ENCODE data around the gene SERGEF. TPM values are rescaled to one million over a fixed set of nuclear protein-coding genes. Genes with fewer than 3 reads are reported as not detected.

SERGEF gene
- total RNA-seq, 4 donors from 2014 or later, result 11.8 to 34.7 (median 24.5) TPM

DNA sequence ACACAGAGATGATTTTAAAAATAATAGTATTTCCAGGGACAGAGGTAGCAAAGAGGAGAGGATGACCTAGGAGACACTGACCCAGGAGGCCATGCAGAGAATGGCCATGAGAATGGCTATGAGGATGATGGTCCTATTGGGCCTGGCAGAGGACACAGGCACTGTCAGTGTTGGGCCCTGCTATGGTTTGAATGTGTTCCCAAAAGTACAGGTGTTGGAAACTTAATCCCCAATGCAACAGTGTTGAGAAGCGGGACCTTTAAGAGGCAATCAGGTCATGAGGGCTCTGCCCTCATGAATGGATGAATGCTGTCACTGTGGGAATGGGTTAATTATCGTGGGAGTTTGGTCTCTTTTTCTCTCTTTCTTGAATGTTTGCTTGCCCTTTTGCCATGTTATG, 216.7 kb downstream of the SERGEF start:
- TF ChIP-seq, protein P1, sequence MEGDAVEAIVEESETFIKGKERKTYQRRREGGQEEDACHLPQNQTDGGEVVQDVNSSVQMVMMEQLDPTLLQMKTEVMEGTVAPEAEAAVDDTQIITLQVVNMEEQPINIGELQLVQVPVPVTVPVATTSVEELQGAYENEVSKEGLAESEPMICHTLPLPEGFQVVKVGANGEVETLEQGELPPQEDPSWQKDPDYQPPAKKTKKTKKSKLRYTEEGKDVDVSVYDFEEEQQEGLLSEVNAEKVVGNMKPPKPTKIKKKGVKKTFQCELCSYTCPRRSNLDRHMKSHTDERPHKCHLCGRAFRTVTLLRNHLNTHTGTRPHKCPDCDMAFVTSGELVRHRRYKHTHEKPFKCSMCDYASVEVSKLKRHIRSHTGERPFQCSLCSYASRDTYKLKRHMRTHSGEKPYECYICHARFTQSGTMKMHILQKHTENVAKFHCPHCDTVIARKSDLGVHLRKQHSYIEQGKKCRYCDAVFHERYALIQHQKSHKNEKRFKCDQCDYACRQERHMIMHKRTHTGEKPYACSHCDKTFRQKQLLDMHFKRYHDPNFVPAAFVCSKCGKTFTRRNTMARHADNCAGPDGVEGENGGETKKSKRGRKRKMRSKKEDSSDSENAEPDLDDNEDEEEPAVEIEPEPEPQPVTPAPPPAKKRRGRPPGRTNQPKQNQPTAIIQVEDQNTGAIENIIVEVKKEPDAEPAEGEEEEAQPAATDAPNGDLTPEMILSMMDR (IDR thresholded peaks at IDR 0.05 in 4 of 5, conservative IDR thresholded peaks at IDR 0.05 in 1 of 5), result no peak
- TF ChIP-seq POLR2A (IDR thresholded peaks at IDR 0.05), result peak in 1 of 2 donors; percentile 20
- H3K27ac ChIP-seq, result peak overlapping the region; percentile 90 to 96 (median 94)
- H3K27me3 ChIP-seq, result no peaks in the 10 kb centered on the region
- H3K36me3 ChIP-seq, result no peaks in the 10 kb centered on the region
- no peaks in the 10 kb centered on the region for H3K9me3 ChIP-seq
- no peak overlapping the region for H3K4me3 ChIP-seq
- in situ Hi-C loops (cut with MboI; ENCODE audit: low sequenced_read_pairs in 4 of 4) (no loop called here), intact Hi-C loops (cut with DNase I; ENCODE audit: low total_unique reads) (loop anchor here (2.0 to 5.0 kb wide), 4 partner anchors 64 to 409 kb away; partner anchors contain the start of genes KCNC1, KCNJ11 and MYOD1)
- DNase-seq, result peak; percentile 33 to 47
- peaks cover 50 to 52% of the 10 kb centered on the region in 2 donors for H3K4me1 ChIP-seq
- ATAC-seq, result peak; percentile 25 to 27

DNA sequence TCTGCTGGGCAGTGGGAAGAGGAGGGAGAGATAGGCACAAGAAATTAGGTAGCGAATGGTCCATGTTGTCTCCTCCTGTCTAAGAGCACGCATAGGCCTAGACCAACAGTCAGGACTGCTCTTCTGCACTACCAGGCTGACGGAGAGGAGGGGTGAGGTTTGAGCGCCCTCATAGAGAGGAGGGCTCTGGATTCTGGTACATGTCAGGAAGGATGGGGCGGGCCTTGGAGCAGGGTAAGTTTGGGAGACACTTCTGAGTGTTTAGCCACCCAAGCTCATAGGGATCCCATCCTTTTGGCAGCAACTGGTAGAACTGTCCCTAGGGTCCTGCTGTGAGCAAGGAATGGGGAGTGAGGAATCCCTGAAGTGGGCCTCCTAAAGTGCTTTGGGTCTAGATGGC, 217.9 kb downstream of the SERGEF start:
- intact Hi-C loops (cut with DNase I; ENCODE audit: low total_unique reads) (loop anchor here (5.0 kb wide), 3 partner anchors 63 to 408 kb away; partner anchors contain the start of genes KCNC1 and KCNJ11), in situ Hi-C loops (cut with MboI; ENCODE audit: low sequenced_read_pairs in 4 of 4) (no loop called here)
- TF ChIP-seq, protein P1 (IDR thresholded peaks at IDR 0.05 in 4 of 5, conservative IDR thresholded peaks at IDR 0.05 in 1 of 5), result no peak
- TF ChIP-seq POLR2A (IDR thresholded peaks at IDR 0.05), result no peak
- H3K4me1 ChIP-seq, result peaks cover 40 to 45% of the 10 kb centered on the region in 2 donors
- H3K9me3 ChIP-seq, result no peaks in the 10 kb centered on the region
- no peak overlapping the region for H3K27ac ChIP-seq
- no peaks in the 10 kb centered on the region for H3K36me3 ChIP-seq
- ATAC-seq (no peak), DNase-seq (no peak)
- no peaks in the 10 kb centered on the region for H3K27me3 ChIP-seq
- H3K4me3 ChIP-seq, result no peak overlapping the region

- ATAC-seq (no peak), DNase-seq (no peak)
- Histone ChIP-seq H3K36me3 (no peaks in the 10 kb centered on the region), H3K4me3 (no peak overlapping the region), H3K27me3 (no peaks in the 10 kb centered on the region), H3K27ac (no peak overlapping the region), H3K9me3 (no peaks in the 10 kb centered on the region), H3K4me1 (peaks cover 29 to 33% of the 10 kb centered on the region in 2 donors)
- intact Hi-C loops (cut with DNase I; ENCODE audit: low total_unique reads) (no loop called here), in situ Hi-C loops (cut with MboI; ENCODE audit: low sequenced_read_pairs in 4 of 4) (no loop called here)
- no peak for TF ChIP-seq POLR2A (IDR thresholded peaks at IDR 0.05)
Observed at GRCh38 chr11:17793642-17794170, 219.1 kb downstream of the SERGEF start.

DNA sequence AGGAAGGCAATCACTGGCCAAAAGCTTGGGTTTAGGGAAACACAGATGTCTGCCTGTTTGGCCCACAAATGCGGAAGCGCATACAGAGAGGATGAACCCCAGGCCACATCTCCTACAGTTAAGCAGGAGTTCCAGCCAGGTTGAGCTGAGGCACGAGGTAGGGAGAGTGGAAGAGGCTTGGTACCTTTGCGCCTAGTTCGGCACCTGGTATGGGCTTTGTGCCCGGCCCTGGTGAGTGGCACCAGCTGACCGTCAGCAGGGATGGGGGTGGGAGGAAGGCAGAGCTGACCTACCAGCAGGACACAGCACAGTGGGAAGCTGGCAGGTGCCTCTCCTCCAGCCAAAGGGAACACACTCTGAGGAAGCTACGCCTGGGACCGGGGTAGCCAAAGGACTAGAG, 220.7 kb downstream of the SERGEF start:
- Histone ChIP-seq H3K4me1 (peaks cover 18 to 21% of the 10 kb centered on the region in 2 donors), H3K27ac (no peak overlapping the region), H3K9me3 (no peaks in the 10 kb centered on the region), H3K36me3 (no peaks in the 10 kb centered on the region), H3K27me3 (no peaks in the 10 kb centered on the region), H3K4me3 (no peak overlapping the region)
- TF ChIP-seq, protein P1 (IDR thresholded peaks at IDR 0.05 in 4 of 5, conservative IDR thresholded peaks at IDR 0.05 in 1 of 5), result no peak
- no peak for TF ChIP-seq POLR2A (IDR thresholded peaks at IDR 0.05)
- DNase-seq, result peak in 1 of 2 donors; percentile 18
- ATAC-seq, result no peak
- intact Hi-C loops (cut with DNase I; ENCODE audit: low total_unique reads), result no loop called here
- in situ Hi-C loops (cut with MboI; ENCODE audit: low sequenced_read_pairs in 4 of 4), result no loop called here

DNA sequence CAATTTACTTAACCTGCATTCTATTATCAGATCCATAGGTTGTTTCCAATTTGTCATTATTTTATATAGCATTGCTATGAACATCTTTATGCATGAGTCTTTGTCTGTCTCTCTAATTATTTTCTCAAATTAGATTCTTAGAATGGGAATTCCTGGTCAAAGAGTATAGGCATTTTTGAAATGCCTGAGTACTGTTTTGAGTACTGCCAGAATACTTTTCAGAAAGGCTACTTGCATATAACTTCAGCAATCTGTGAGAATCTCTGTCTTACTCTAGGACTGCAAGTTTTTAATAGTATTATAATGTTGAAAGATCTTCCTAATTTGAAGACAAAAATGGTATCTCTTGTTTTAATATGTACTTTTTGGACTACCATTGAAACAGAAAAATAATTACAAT, 221.7 kb downstream of the SERGEF start:
- DNase-seq, result no peak
- H3K9me3 ChIP-seq, result no peaks in the 10 kb centered on the region
- H3K36me3 ChIP-seq, result no peaks in the 10 kb centered on the region
- ATAC-seq, result no peak
- in situ Hi-C loops (cut with MboI; ENCODE audit: low sequenced_read_pairs in 4 of 4) (no loop called here), intact Hi-C loops (cut with DNase I; ENCODE audit: low total_unique reads) (no loop called here)
- no peaks in the 10 kb centered on the region for H3K27me3 ChIP-seq
- TF ChIP-seq, protein P1 (IDR thresholded peaks at IDR 0.05 in 4 of 5, conservative IDR thresholded peaks at IDR 0.05 in 1 of 5), result no peak
- TF ChIP-seq POLR2A (IDR thresholded peaks at IDR 0.05), result no peak
- no peak overlapping the region for H3K4me3 ChIP-seq
- no peak overlapping the region for H3K27ac ChIP-seq
- peaks cover 8 to 11% of the 10 kb centered on the region in 2 donors for H3K4me1 ChIP-seq
